ENCODE measurements around the gene PON2. TPM values are rescaled to one million over a fixed set of nuclear protein-coding genes. Genes with fewer than 3 reads are reported as not detected.
A peak's percentile ranks its signal among the peaks of the same experiment; 100 is the strongest.
"Not testable (repeated sequence)": the region's sequence is repeated elsewhere in the genome, so short reads cannot be mapped to it uniquely, and the experiment has no call there.

PON2 gene
- total RNA-seq, 2 experiments from 2014 or later: not detected

GRCh38 chr7:95469848-95470247 lies 35.0 kb upstream of the PON2 start:
- no peak for TF ChIP-seq CTCF (conservative IDR thresholded peaks at IDR 0.05; ENCODE audit: low read length)
- no peak for TF ChIP-seq EZH2phosphoT487 (IDR thresholded peaks at IDR 0.05; ENCODE audit: borderline replicate concordance, low read depth, low read length)

DNA sequence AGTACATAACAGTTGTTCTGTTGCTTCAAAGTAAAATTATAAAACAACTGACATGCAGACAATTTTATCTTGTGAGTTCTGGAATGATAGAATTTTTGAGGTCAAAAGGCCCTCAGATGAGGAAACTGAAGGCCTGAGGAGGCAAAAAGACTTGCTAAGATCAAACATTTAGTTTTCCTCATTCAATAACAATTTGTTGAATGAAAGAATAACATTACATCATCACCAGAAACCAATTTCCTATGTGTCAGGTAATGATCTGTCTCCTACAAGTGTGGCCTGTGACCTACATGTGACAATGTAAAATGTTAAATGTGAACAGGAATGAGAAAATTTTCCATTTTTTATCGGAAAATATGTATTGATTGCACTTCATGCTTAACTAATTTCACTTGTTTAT lies 34.4 kb upstream of the PON2 start:
- H3K27ac ChIP-seq (ENCODE audit: low read depth, low read length, poor library complexity, severe bottlenecking): no peak overlapping the region
- ChIA-PET POLR2A (no interaction called here), CTCF (ENCODE audit: unreplicated experiment) (no interaction called here)
- H3K4me1 ChIP-seq (ENCODE audit: insufficient read depth, low read length, poor library complexity, severe bottlenecking): peaks cover 23% of the 10 kb centered on the region
- H3K9me3 ChIP-seq (ENCODE audit: low read length): no peaks in the 10 kb centered on the region
- BruUV-seq (replicated peaks): no TSS peak
- no peaks in the 10 kb centered on the region for H3K36me3 ChIP-seq (ENCODE audit: insufficient read depth, low read length)
- no peaks in the 10 kb centered on the region for H3K9me2 ChIP-seq (ENCODE audit: insufficient read depth, low read length)
- intact Hi-C loops (cut with micrococcal nuclease; ENCODE audit: unreplicated experiment): no loop called here
- H3K4me2 ChIP-seq (ENCODE audit: low read length): no peak overlapping the region
- DNase-seq (ENCODE audit: low spot score): no peak
- no peaks in the 10 kb centered on the region for H4K20me1 ChIP-seq (ENCODE audit: insufficient read depth, low read length)
- H3K4me3 ChIP-seq (ENCODE audit: low read depth, low read length, poor library complexity, severe bottlenecking): no peak overlapping the region
- H3K79me2 ChIP-seq (ENCODE audit: insufficient read depth, low read depth, low read length): no peaks in the 10 kb centered on the region
- no peak overlapping the region for H2AFZ ChIP-seq (ENCODE audit: low read length)
- TF ChIP-seq CTCF (conservative IDR thresholded peaks at IDR 0.05; ENCODE audit: low read length) (no peak), EZH2phosphoT487 (IDR thresholded peaks at IDR 0.05; ENCODE audit: borderline replicate concordance, low read depth, low read length) (no peak)

More at GRCh38 chr7:95469848-95470247, 35.0 kb upstream of the PON2 start:
- H3K9me2 ChIP-seq (ENCODE audit: insufficient read depth, low read length): no peaks in the 10 kb centered on the region
- H3K36me3 ChIP-seq (ENCODE audit: insufficient read depth, low read length): no peaks in the 10 kb centered on the region
- no TSS peak for BruUV-seq (replicated peaks)
- H3K9me3 ChIP-seq (ENCODE audit: low read length): no peaks in the 10 kb centered on the region
- H3K4me1 ChIP-seq (ENCODE audit: insufficient read depth, low read length, poor library complexity, severe bottlenecking): peaks cover 23% of the 10 kb centered on the region
- CTCF ChIA-PET (ENCODE audit: unreplicated experiment): no interaction called here
- peak; percentile 8 for DNase-seq (ENCODE audit: low spot score)
- H3K27ac ChIP-seq (ENCODE audit: low read depth, low read length, poor library complexity, severe bottlenecking): no peak overlapping the region
- peak overlapping the region; percentile 83 for H2AFZ ChIP-seq (ENCODE audit: low read length)
- peak overlapping the region; percentile 33 for H3K4me2 ChIP-seq (ENCODE audit: low read length)
- no peaks in the 10 kb centered on the region for H4K20me1 ChIP-seq (ENCODE audit: insufficient read depth, low read length)
- no peaks in the 10 kb centered on the region for H3K79me2 ChIP-seq (ENCODE audit: insufficient read depth, low read depth, low read length)
- POLR2A ChIA-PET: no interaction called here
- intact Hi-C loops (cut with micrococcal nuclease; ENCODE audit: unreplicated experiment): no loop called here
- H3K4me3 ChIP-seq (ENCODE audit: low read depth, low read length, poor library complexity, severe bottlenecking): no peak overlapping the region

GRCh38 chr7:95467912-95468607 lies 33.2 kb upstream of the PON2 start:
- no TSS peak for BruUV-seq (replicated peaks)
- H3K36me3 ChIP-seq (ENCODE audit: insufficient read depth, low read length): no peaks in the 10 kb centered on the region
- H3K4me2 ChIP-seq (ENCODE audit: low read length): no peak overlapping the region
- no peak for TF ChIP-seq EZH2phosphoT487 (IDR thresholded peaks at IDR 0.05; ENCODE audit: borderline replicate concordance, low read depth, low read length)
- no peak for TF ChIP-seq CTCF (conservative IDR thresholded peaks at IDR 0.05; ENCODE audit: low read length)
- no peak overlapping the region for H3K27ac ChIP-seq (ENCODE audit: low read depth, low read length, poor library complexity, severe bottlenecking)
- POLR2A ChIA-PET: no interaction called here
- no peak overlapping the region for H3K4me3 ChIP-seq (ENCODE audit: low read depth, low read length, poor library complexity, severe bottlenecking)
- no peaks in the 10 kb centered on the region for H3K79me2 ChIP-seq (ENCODE audit: insufficient read depth, low read depth, low read length)
- H2AFZ ChIP-seq (ENCODE audit: low read length): no peak overlapping the region
- H3K9me3 ChIP-seq (ENCODE audit: low read length): no peaks in the 10 kb centered on the region
- intact Hi-C loops (cut with micrococcal nuclease; ENCODE audit: unreplicated experiment): no loop called here
- peaks cover 23% of the 10 kb centered on the region for H3K4me1 ChIP-seq (ENCODE audit: insufficient read depth, low read length, poor library complexity, severe bottlenecking)
- CTCF ChIA-PET (ENCODE audit: unreplicated experiment): no interaction called here
- H3K9me2 ChIP-seq (ENCODE audit: insufficient read depth, low read length): no peaks in the 10 kb centered on the region
- no peaks in the 10 kb centered on the region for H4K20me1 ChIP-seq (ENCODE audit: insufficient read depth, low read length)
- no peak for DNase-seq (ENCODE audit: low spot score)

GRCh38 chr7:95460653-95461052 lies 25.8 kb upstream of the PON2 start:
- intact Hi-C loops (cut with micrococcal nuclease; ENCODE audit: unreplicated experiment): not testable (repeated sequence)

More at GRCh38 chr7:95460653-95461052, 25.8 kb upstream of the PON2 start:
- H4K20me1 ChIP-seq (ENCODE audit: insufficient read depth, low read length); H3K27ac ChIP-seq (ENCODE audit: low read depth, low read length, poor library complexity, severe bottlenecking); POLR2A ChIA-PET; H3K36me3 ChIP-seq (ENCODE audit: insufficient read depth, low read length); H3K4me3 ChIP-seq (ENCODE audit: low read depth, low read length, poor library complexity, severe bottlenecking); DNase-seq (ENCODE audit: low spot score); H3K9me3 ChIP-seq (ENCODE audit: low read length); H3K4me1 ChIP-seq (ENCODE audit: insufficient read depth, low read length, poor library complexity, severe bottlenecking); H3K79me2 ChIP-seq (ENCODE audit: insufficient read depth, low read depth, low read length); H2AFZ ChIP-seq (ENCODE audit: low read length); H3K4me2 ChIP-seq (ENCODE audit: low read length); H3K9me2 ChIP-seq (ENCODE audit: insufficient read depth, low read length); CTCF ChIA-PET (ENCODE audit: unreplicated experiment); BruUV-seq (replicated peaks): not testable (repeated sequence)
